Posterior vena cava (tissue), 2 donors: Measurements from ENCODE around the gene MICAL1. TPM values are rescaled to one million over a fixed set of nuclear protein-coding genes. Genes with fewer than 3 reads are reported as not detected.
"Not testable (repeated sequence)": the region's sequence is repeated elsewhere in the genome, so short reads cannot be mapped to it uniquely, and the experiment has no call there.

Experiments
- DNase-seq: peaks from one replicate; pipeline ENCODE4 v3.0.0-alpha.2; 2020; ENCODE audit warnings: low spot score
- intact Hi-C, 2 donors: fragments of 100-400 bp; cut with DNase I; formaldehyde crosslinking; loops; one replicate each; pipeline versions ENCODE4 v1.14.1 to v1.14.2; 2022 to 2023
- total RNA-seq, 2 donors: library from RNA; stranded (reverse); fragmentation: NEBNext Ultra II Directional; extraction: Animal tissue kit (Norgen Biotek cat#: 25700); gene quantifications; one replicate each; pipeline ENCODE4 v1.2.1, GENCODE V29; 2021
- donor health status: DM: yes; HTN: yes; CAD: no.
- donor health status: DM: yes; HTN: yes; CAD: no.

MICAL1 gene
- total RNA-seq, 2 donors from 2014 or later, result 53.0 to 53.2 TPM

GRCh38 chr6:109478841-109479624 is 23.5 kb upstream of the MICAL1 start:
- DNase-seq, result no peak
- intact Hi-C loops, result no loop called here

- DNase-seq, result no peak
- intact Hi-C loops, result no loop called here
Measured at GRCh38 chr6:109478222-109478805, 22.7 kb upstream of the MICAL1 start.

GRCh38 chr6:109477725-109478124 is 22.2 kb upstream of the MICAL1 start:
- intact Hi-C loops, result no loop called here
- no peak for DNase-seq

GRCh38 chr6:109477184-109477583 is 21.6 kb upstream of the MICAL1 start:
- DNase-seq, result no peak
- intact Hi-C loops, result no loop called here

DNA sequence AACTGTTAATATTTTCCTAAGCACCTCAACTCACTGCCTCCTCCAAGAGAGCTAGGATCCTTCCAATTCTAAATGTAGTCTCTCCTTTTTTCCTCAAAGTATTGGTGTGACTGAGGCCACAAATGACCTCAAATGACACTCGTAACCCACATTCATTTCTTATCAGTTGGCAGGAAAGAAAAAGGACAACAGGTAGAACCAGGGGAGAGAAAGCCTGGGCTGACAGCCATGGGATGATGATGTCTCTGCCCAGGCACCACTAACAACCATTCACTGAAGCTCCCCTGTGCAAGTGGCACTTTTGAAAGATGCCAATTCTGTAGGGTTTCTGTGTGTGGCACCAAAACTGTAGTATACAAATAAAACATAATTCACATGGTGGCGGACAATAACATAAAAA is 20.1 kb upstream of the MICAL1 start:
- DNase-seq, result no peak
- intact Hi-C loops, result no loop called here

DNA sequence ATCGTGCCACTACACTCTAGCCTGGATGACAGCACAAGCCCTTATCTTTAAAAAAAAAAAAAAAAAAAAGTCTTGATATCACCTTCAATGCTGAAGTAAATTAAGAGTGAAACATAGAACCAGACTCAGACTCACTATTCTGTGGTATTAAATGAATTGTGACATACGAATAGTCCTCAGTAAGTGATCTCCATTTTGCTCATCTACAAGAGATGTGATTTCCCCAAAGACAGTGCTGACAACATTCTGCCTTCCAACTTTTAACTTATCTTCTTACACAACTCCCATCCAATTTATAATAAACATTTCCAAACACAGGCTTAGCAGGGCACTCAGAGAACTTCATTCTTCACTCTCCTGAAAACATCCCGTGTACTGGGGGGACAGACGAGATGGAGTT is 19.4 kb upstream of the MICAL1 start:
- intact Hi-C loops, result no loop called here
- DNase-seq, result no peak

- intact Hi-C loops, result no loop called here
- no peak for DNase-seq
Measured at GRCh38 chr6:109473120-109473519, 17.5 kb upstream of the MICAL1 start.

GRCh38 chr6:109472132-109472995 is 16.8 kb upstream of the MICAL1 start:
- no peak for DNase-seq

GRCh38 chr6:109471105-109471810 is 15.7 kb upstream of the MICAL1 start:
- intact Hi-C loops, result no loop called here
- no peak for DNase-seq

More at GRCh38 chr6:109472132-109472995, 16.8 kb upstream of the MICAL1 start:
- intact Hi-C loops, result no loop called here

DNA sequence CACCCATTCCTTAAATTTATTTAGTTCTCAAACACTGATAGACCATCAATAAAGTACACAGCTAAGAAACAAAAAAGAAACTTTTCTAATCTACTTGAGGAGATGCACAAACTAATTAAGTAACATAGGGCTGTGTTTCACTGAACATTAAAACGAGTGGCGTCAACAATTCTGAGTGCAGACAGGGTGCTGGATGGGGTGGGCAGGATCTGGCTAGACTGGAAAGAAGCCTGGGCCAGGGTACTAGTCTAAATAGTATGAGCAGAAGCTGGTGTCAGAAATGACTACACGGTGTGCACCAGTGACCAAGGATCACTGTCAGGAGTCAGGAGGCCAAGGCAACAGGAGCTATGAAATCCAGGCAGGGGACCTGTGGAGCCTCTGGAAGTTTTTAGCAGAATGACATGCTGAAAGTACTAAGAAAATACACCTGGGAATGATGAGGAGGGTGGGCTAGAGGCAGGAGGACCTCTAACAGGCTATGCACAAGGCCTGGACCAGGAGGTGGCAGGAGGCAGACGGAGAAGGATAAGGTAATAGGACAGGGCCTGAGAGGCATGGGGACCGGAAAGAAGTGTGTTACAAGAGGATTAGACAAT is 14.1 kb upstream of the MICAL1 start:
- intact Hi-C loops, result no loop called here
- no peak for DNase-seq

DNA sequence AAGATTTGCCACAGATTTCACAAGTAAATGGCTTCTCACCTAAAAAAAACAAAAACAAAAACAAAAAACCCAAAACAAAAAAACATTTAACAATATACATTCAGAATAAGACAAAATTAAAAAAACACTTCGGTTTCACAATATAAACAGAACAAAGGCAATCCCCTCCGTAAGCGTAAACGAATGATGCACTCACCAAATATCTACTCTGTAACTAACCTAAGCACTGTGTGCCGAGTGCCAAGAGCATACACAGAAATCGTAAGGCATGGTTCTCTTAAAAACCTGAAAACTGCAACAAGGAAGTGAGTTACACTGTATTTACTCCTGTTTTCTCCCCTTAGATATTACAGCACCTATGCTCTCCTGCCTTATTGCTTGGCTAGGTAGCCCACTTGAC is 12.1 kb upstream of the MICAL1 start:
- no peak for DNase-seq
- intact Hi-C loops, result no loop called here

- no peak for DNase-seq
- intact Hi-C loops, result no loop called here
Measured at GRCh38 chr6:109466212-109466923, 10.8 kb upstream of the MICAL1 start.

DNA sequence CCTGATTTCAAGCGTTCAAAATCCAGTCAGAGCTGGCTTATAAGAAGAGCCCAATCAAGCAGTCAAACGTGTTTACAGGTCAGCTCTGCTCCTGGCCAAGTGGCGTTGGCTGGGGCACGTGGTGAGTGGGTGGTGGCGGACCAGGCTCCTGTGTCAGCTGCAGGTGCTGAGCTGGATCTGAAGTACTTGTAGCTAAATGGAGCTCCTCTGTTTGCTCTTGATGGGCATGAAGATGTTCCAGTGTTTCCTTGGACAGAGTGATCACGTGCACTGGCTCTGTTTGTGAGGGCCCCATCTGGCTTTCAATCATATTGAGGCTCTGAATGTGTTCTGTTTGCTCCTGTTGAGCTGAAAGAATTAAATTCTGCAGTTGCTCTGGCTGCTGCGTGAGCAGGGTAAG is 10.2 kb upstream of the MICAL1 start:
- intact Hi-C loops, result no loop called here
- no peak for DNase-seq

- intact Hi-C loops, result no loop called here
Measured at GRCh38 chr6:109461733-109462526, 6.4 kb upstream of the MICAL1 start.

GRCh38 chr6:109461205-109461604 is 5.6 kb upstream of the MICAL1 start:
- intact Hi-C loops, DNase-seq: not testable (repeated sequence)

More at GRCh38 chr6:109461733-109462526, 6.4 kb upstream of the MICAL1 start:
- DNase-seq, result no peak

DNA sequence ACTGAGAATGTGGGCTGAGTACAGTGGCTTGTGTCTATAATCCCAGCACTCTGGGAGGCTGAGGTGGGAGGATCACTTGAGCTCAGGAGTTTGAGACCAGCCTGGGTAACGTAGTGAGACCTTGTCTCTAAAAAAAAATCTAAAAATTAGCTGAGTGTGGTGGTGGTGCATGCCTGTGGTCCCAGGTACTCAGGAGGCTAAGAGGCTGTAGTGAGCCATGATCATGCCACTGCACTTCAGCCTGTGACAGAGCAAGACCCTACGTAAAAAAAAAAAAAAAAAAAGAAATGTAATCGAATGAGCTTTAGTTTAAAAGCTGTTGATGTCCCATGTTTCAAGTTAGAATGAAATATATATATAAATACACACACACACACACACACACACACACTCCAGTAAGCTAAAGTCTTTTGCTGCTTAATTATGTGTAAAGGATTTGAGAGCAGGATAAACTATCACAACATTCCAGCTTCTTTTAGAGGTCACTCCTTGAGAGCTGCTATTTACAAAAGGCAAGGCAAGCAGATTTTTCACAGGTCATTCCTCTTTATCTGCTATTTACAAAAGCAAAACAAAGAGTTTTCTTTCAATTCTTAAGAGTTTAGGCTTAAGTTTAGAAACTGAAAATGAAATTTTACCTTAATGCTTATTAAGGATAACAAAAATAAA is 4.7 kb upstream of the MICAL1 start:
- intact Hi-C loops, result no loop called here
- no peak for DNase-seq
